ENCODE results near the gene ADAMTSL1. TPM values are rescaled to one million over a fixed set of nuclear protein-coding genes. Genes with fewer than 3 reads are reported as not detected.

ADAMTSL1 gene
- polyA plus RNA-seq, 2 of the 4 experiments (the other 2 are of a cell fraction): 0.03 TPM; not detected in 1

DNA sequence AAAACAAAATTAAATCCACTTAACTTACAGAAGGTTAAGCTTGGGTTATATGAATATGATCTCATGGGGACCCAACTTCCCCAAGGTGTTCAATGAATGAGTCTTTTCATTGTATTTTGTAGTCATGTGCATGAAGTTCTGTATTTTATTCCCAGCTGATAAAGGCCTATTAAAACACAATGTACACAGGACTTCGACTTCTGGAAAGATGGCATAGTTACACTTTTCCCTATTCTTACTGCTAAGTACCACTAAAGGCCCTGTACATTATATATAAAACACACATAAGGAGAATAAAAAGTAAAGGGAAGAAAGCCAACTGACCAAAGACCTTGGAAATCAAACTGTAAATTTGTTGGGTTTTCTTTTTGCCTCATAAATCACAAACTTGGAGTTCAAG is 336.6 kb downstream of the ADAMTSL1 start:
- ChIA-PET POLR2A (no interaction called here), CTCF (no interaction called here)
- H3K9me3 ChIP-seq: 0 out of 3 replicates have a peak, but pooled peaks cover 3% of the 10 kb centered on the region
- H3K4me1 ChIP-seq: no peaks in the 10 kb centered on the region
- H3K4me3 ChIP-seq: no peak overlapping the region
- TF ChIP-seq TFCP2L1 (CRISPR knock-in tag; IDR thresholded peaks at IDR 0.05): no peak
- TF ChIP-seq, protein P1, sequence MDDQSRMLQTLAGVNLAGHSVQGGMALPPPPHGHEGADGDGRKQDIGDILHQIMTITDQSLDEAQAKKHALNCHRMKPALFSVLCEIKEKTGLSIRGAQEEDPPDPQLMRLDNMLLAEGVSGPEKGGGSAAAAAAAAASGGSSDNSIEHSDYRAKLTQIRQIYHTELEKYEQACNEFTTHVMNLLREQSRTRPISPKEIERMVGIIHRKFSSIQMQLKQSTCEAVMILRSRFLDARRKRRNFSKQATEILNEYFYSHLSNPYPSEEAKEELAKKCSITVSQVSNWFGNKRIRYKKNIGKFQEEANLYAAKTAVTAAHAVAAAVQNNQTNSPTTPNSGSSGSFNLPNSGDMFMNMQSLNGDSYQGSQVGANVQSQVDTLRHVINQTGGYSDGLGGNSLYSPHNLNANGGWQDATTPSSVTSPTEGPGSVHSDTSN (IDR thresholded peaks at IDR 0.05): no peak
- DNase-seq (ENCODE audit: low read depth in 1 of 2, low spot score in 1 of 2) (no peak), ATAC-seq (no peak), FAIRE-seq (no peak)
- no peak overlapping the region for H3K27ac ChIP-seq
- no peak overlapping the region for H3K4me2 ChIP-seq
- WGBS (ENCODE audit: missing lambda C conversion rate): 4% methylated on average over 1 of the region's 1 CpG

GRCh38 chr9:18811171-18811570 is 337.2 kb downstream of the ADAMTSL1 start:
- Histone ChIP-seq H3K4me1 (no peaks in the 10 kb centered on the region), H3K9me3 (0 out of 3 replicates have a peak, but pooled peaks cover 3% of the 10 kb centered on the region), H3K27ac (no peak overlapping the region), H3K4me3 (no peak overlapping the region), H3K4me2 (no peak overlapping the region)
- TF ChIP-seq NPAS2 (CRISPR knock-in tag; IDR thresholded peaks at IDR 0.05; ENCODE audit: borderline replicate concordance): no peak
- TF ChIP-seq JUN (IDR thresholded peaks at IDR 0.05): no peak
- TF ChIP-seq ZNF302 (CRISPR knock-in tag; IDR thresholded peaks at IDR 0.05): no peak
- TF ChIP-seq CTCF (IDR thresholded peaks at IDR 0.05): no peak
- TF ChIP-seq REST (IDR thresholded peaks at IDR 0.05): no peak
- TF ChIP-seq HEYL (CRISPR knock-in tag; IDR thresholded peaks at IDR 0.05): no peak
- TF ChIP-seq MYC (IDR thresholded peaks at IDR 0.05; ENCODE audit: borderline replicate concordance, low read length): no peak
- no peak for TF ChIP-seq SREBF2 (IDR thresholded peaks at IDR 0.05)
- no peak for TF ChIP-seq NR3C1 (IDR thresholded peaks at IDR 0.05)
- no peak for TF ChIP-seq GATA3 (IDR thresholded peaks at IDR 0.05; ENCODE audit: borderline replicate concordance)
- TF ChIP-seq HOXB5 (CRISPR knock-in tag; IDR thresholded peaks at IDR 0.05): no peak
- TF ChIP-seq BHLHE40 (IDR thresholded peaks at IDR 0.05; ENCODE audit: low read depth, low read length): no peak
- TF ChIP-seq HOXB13 (CRISPR knock-in tag; IDR thresholded peaks at IDR 0.05; ENCODE audit: low read depth): no peak
- no peak for TF ChIP-seq ZC3H11A (IDR thresholded peaks at IDR 0.05)
- TF ChIP-seq TP53 (CRISPR knock-in tag; IDR thresholded peaks at IDR 0.05): no peak
- TF ChIP-seq, protein P2, sequence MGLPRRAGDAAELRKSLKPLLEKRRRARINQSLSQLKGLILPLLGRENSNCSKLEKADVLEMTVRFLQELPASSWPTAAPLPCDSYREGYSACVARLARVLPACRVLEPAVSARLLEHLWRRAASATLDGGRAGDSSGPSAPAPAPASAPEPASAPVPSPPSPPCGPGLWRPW (IDR thresholded peaks at IDR 0.05): no peak
- TF ChIP-seq, protein P3, sequence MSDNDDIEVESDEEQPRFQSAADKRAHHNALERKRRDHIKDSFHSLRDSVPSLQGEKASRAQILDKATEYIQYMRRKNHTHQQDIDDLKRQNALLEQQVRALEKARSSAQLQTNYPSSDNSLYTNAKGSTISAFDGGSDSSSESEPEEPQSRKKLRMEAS (IDR thresholded peaks at IDR 0.05): no peak
- TF ChIP-seq CEBPB (IDR thresholded peaks at IDR 0.05): no peak
- TF ChIP-seq CBX2 (IDR thresholded peaks at IDR 0.05; ENCODE audit: borderline replicate concordance, low read depth): no peak
- FAIRE-seq: no peak
- ChIA-PET POLR2A (no interaction called here), CTCF (no interaction called here)
- no peak for DNase-seq (ENCODE audit: low read depth in 1 of 2, low spot score in 1 of 2)
- 0% methylated on average over 2 of the region's 2 CpGs for WGBS (ENCODE audit: missing lambda C conversion rate)
- no peak for ATAC-seq
